CD4-positive, CD25-positive, alpha-beta regulatory T cell (primary cell): Measurements from ENCODE around the gene KLF11. TPM values are rescaled to one million over a fixed set of nuclear protein-coding genes. Genes with fewer than 3 reads are reported as not detected.

Source experiments
- ATAC-seq, 2 donors: fragments of 150-1000 bp; cut with Tn5 transposase; one replicate each; pipeline ENCODE4 v1.10.0; 2021; ENCODE audit warnings: low read depth in 2 of 2, moderate number of reproducible peaks in 2 of 2, moderate library complexity in 1 of 2
- DNase-seq, 3 donors: peaks; one replicate each; pipeline versions ENCODE4 v3.0.0 to v3.0.0-alpha.2; 2012 to 2022; ENCODE audit warnings: mixed read lengths in 1 of 3
- H3K27ac ChIP-seq: one replicate; pipeline ENCODE4 v1.7.0; 2013; ENCODE audit warnings: mild to moderate bottlenecking, low read length; ENCODE audit not compliant: insufficient read depth, poor library complexity, severe bottlenecking
- H3K27me3 ChIP-seq: one replicate; pipeline ENCODE4 v1.7.0; 2013; ENCODE audit warnings: low read length; ENCODE audit not compliant: control insufficient read depth, insufficient read depth
- H3K36me3 ChIP-seq: one replicate; pipeline ENCODE4 v1.7.0; 2013; ENCODE audit warnings: mild to moderate bottlenecking, low read length, moderate library complexity; ENCODE audit not compliant: control insufficient read depth, insufficient read depth
- H3K4me1 ChIP-seq: 2 replicates; pipeline ENCODE4 v1.7.0; 2013; ENCODE audit warnings: mild to moderate bottlenecking, low read length; ENCODE audit not compliant: insufficient read depth, control insufficient read depth, poor library complexity, severe bottlenecking
- H3K4me3 ChIP-seq: one replicate; pipeline ENCODE4 v1.7.0; 2013; ENCODE audit warnings: low read depth, mild to moderate bottlenecking, low read length, moderate library complexity
- H3K9me3 ChIP-seq, 2 experiments: 1 replicate in 1 of 2; 2 replicates in 1 of 2; pipeline ENCODE4 v1.7.0; 2013; ENCODE audit warnings: low read length in 2 of 2, mild to moderate bottlenecking in 1 of 2, moderate library complexity in 1 of 2; ENCODE audit not compliant: control insufficient read depth in 2 of 2
- H3K27ac Mint-ChIP-seq, 3 donors: one replicate each; pipeline ENCODE4 v1.8.0; 2020 to 2022; ENCODE audit warnings: mild to moderate bottlenecking in 3 of 3, mixed read lengths in 3 of 3, moderate library complexity in 2 of 3
- H3K27me3 Mint-ChIP-seq: one replicate; pipeline ENCODE4 v1.8.0; 2022; ENCODE audit warnings: mild to moderate bottlenecking, mixed read lengths
- H3K36me3 Mint-ChIP-seq: one replicate; pipeline ENCODE4 v1.8.0; 2020; ENCODE audit warnings: mixed read lengths
- H3K4me1 Mint-ChIP-seq, 4 donors: one replicate each; pipeline ENCODE4 v1.8.0; 2020 to 2022; ENCODE audit warnings: mixed read lengths in 4 of 4, mild to moderate bottlenecking in 1 of 4
- H3K4me3 Mint-ChIP-seq, 4 donors: one replicate each; pipeline ENCODE4 v1.8.0; 2020 to 2022; ENCODE audit warnings: mild to moderate bottlenecking in 4 of 4, mixed read lengths in 4 of 4, moderate library complexity in 3 of 4
- H3K9me3 Mint-ChIP-seq, 7 donors: one replicate each; pipeline ENCODE4 v1.8.0; 2020 to 2022; ENCODE audit warnings: mixed read lengths in 7 of 7, mild to moderate bottlenecking in 3 of 7, moderate library complexity in 2 of 7
- polyA plus RNA-seq, 4 donors: library from polyadenylated mRNA; unstranded; fragments of 300-500 nt; fragmentation: Illumina TruSeq; gene quantifications; one replicate each; pipeline ENCODE4 v1.2.3, GENCODE V29; 2021
- total RNA-seq: library from RNA; stranded (reverse); gene quantifications from one replicate; pipeline ENCODE4 v1.2.3, GENCODE V29; 2022

Gene KLF11
- total and polyA plus RNA-seq, 5 donors from 2014 or later = 5.9 to 38.9 (median 11.8) TPM

GRCh38 chr2:10041711-10042110 lies 1.6 kb upstream of the KLF11 start:
- Mint-ChIP-seq H3K9me3 (no peaks in the 10 kb centered on the region), H3K27ac (peak overlapping the region in 1 of 3 donors; percentile 93), H3K27me3 (peaks cover 13% of the 10 kb centered on the region), H3K4me3 (peak overlapping the region; percentile 74 to 93 (median 90)), H3K4me1 (peaks cover 10 to 48% (median 29%) of the 10 kb centered on the region in 4 donors), H3K36me3 (peaks cover 6% of the 10 kb centered on the region)
- peaks cover 22% of the 10 kb centered on the region for H3K4me1 ChIP-seq
- DNase-seq (no peak), ATAC-seq (no peak)
- peaks cover 3% of the 10 kb centered on the region for H3K36me3 ChIP-seq
- H3K27ac ChIP-seq = no peak overlapping the region
- no peak overlapping the region for H3K4me3 ChIP-seq
- no peaks in the 10 kb centered on the region for H3K27me3 ChIP-seq
- no peaks in the 10 kb centered on the region for H3K9me3 ChIP-seq

- peaks cover 13% of the 10 kb centered on the region for H3K27me3 Mint-ChIP-seq
- peak overlapping the region; percentile 62 for H3K4me3 ChIP-seq
- no peaks in the 10 kb centered on the region for H3K9me3 ChIP-seq
- DNase-seq (peak in 2 of 3 donors; percentile 15 to 32), ATAC-seq (no peak)
- H3K27ac Mint-ChIP-seq = peak overlapping the region; percentile 93 to 96 (median 94)
- peak overlapping the region; percentile 89 to 97 (median 92) for H3K4me3 Mint-ChIP-seq
- H3K36me3 ChIP-seq = peaks cover 8% of the 10 kb centered on the region
- peaks cover 22% of the 10 kb centered on the region for H3K4me1 ChIP-seq
- no peaks in the 10 kb centered on the region for H3K9me3 Mint-ChIP-seq
- H3K4me1 Mint-ChIP-seq = peaks cover 14 to 51% (median 29%) of the 10 kb centered on the region in 4 donors
- H3K27me3 ChIP-seq = no peaks in the 10 kb centered on the region
- H3K36me3 Mint-ChIP-seq = peaks cover 13% of the 10 kb centered on the region
- H3K27ac ChIP-seq = peak overlapping the region; percentile 73
Observed at GRCh38 chr2:10042301-10043161, 819 bp upstream of the KLF11 start.

GRCh38 chr2:10043906-10044601 lies 704 bp downstream of the KLF11 start:
- peak; percentile 63 to 74 for ATAC-seq
- peaks cover 17 to 58% (median 38%) of the 10 kb centered on the region in 4 donors for H3K4me1 Mint-ChIP-seq
- peaks cover 16% of the 10 kb centered on the region for H3K36me3 Mint-ChIP-seq
- peaks cover 18% of the 10 kb centered on the region for H3K36me3 ChIP-seq
- peak overlapping the region; percentile 83 to 94 (median 90) for H3K4me3 Mint-ChIP-seq
- H3K27me3 Mint-ChIP-seq = peaks cover 13% of the 10 kb centered on the region
- peak overlapping the region; percentile 89 to 96 (median 95) for H3K27ac Mint-ChIP-seq
- H3K9me3 Mint-ChIP-seq = no peaks in the 10 kb centered on the region
- peak; percentile 89 to 91 (median 90) for DNase-seq
- H3K9me3 ChIP-seq = no peaks in the 10 kb centered on the region
- no peaks in the 10 kb centered on the region for H3K27me3 ChIP-seq
- H3K4me1 ChIP-seq = peaks cover 26% of the 10 kb centered on the region
- peak overlapping the region; percentile 92 for H3K27ac ChIP-seq
- peak overlapping the region; percentile 55 for H3K4me3 ChIP-seq

- peaks cover 22% of the 10 kb centered on the region for H3K36me3 Mint-ChIP-seq
- H3K27me3 Mint-ChIP-seq = peaks cover 13% of the 10 kb centered on the region
- H3K4me3 Mint-ChIP-seq = peak overlapping the region; percentile 66 to 93 (median 76)
- no peaks in the 10 kb centered on the region for H3K27me3 ChIP-seq
- H3K27ac ChIP-seq = no peak overlapping the region
- H3K4me1 ChIP-seq = peaks cover 26% of the 10 kb centered on the region
- H3K4me1 Mint-ChIP-seq = peaks cover 16 to 63% (median 36%) of the 10 kb centered on the region in 4 donors
- no peak overlapping the region for H3K4me3 ChIP-seq
- H3K27ac Mint-ChIP-seq = peak overlapping the region in 2 of 3 donors; percentile 78 to 88
- H3K9me3 ChIP-seq = no peaks in the 10 kb centered on the region
- DNase-seq (no peak), ATAC-seq (no peak)
- peaks cover 25% of the 10 kb centered on the region for H3K36me3 ChIP-seq
- no peaks in the 10 kb centered on the region for H3K9me3 Mint-ChIP-seq
Observed at GRCh38 chr2:10045561-10046355, 2.4 kb downstream of the KLF11 start.

- Histone ChIP-seq H3K4me3 (no peak overlapping the region), H3K27ac (no peak overlapping the region), H3K9me3 (no peaks in the 10 kb centered on the region), H3K36me3 (peaks cover 27% of the 10 kb centered on the region), H3K4me1 (peaks cover 26% of the 10 kb centered on the region), H3K27me3 (no peaks in the 10 kb centered on the region)
- Mint-ChIP-seq H3K36me3 (peaks cover 23% of the 10 kb centered on the region), H3K27me3 (peaks cover 13% of the 10 kb centered on the region), H3K4me1 (peaks cover 15 to 56% (median 30%) of the 10 kb centered on the region in 4 donors), H3K4me3 (peak overlapping the region in 2 of 4 donors; percentile 37 to 58), H3K9me3 (no peaks in the 10 kb centered on the region), H3K27ac (peak overlapping the region in 1 of 3 donors; percentile 78)
- DNase-seq (no peak), ATAC-seq (no peak)
Observed at GRCh38 chr2:10046931-10047330, 3.6 kb downstream of the KLF11 start.

- no peaks in the 10 kb centered on the region for H3K9me3 Mint-ChIP-seq
- Histone ChIP-seq H3K27me3 (no peaks in the 10 kb centered on the region), H3K27ac (no peak overlapping the region), H3K4me3 (no peak overlapping the region), H3K4me1 (peaks cover 17% of the 10 kb centered on the region), H3K36me3 (peaks cover 36% of the 10 kb centered on the region), H3K9me3 (no peaks in the 10 kb centered on the region)
- peaks cover 7% of the 10 kb centered on the region for H3K27me3 Mint-ChIP-seq
- DNase-seq (no peak), ATAC-seq (no peak)
- peak overlapping the region in 1 of 4 donors; percentile 62 for H3K4me3 Mint-ChIP-seq
- H3K27ac Mint-ChIP-seq = no peak overlapping the region
- H3K36me3 Mint-ChIP-seq = peaks cover 28% of the 10 kb centered on the region
- peaks cover 15 to 50% (median 27%) of the 10 kb centered on the region in 4 donors for H3K4me1 Mint-ChIP-seq
Observed at GRCh38 chr2:10047616-10048500, 4.5 kb downstream of the KLF11 start.
